ENCODE measurements around the gene SYNJ2.

The SYNJ2 gene

DNA sequence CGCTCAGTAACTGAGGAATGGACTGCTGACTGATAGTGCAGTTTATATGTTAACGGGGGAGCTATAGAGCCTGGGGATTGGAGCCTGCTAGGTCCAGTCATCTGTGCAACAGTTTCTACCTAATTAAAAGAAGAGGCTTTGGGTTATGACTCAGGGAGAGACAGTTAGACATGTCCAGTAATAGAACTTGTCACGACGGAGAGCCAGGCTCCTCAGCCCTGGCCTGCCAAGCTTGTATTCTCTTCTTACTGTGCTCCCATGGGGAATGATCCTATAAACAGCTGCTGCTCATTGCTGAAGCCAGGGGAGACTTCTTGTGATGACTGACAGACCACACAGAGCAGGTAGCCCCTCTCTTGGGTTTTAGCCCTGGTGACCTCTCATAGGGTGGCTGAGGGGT, 69.3 kb downstream of the SYNJ2 start:
- H3K4me1 ChIP-seq, result peaks cover 9% of the 10 kb centered on the region
- DNase-seq, result no peak
- H3K4me3 ChIP-seq (ENCODE audit: low read depth, low read length), result no peak overlapping the region
- no peaks in the 10 kb centered on the region for H3K36me3 ChIP-seq
- H3K9me3 ChIP-seq, result no peaks in the 10 kb centered on the region
- TF ChIP-seq, protein P1, sequence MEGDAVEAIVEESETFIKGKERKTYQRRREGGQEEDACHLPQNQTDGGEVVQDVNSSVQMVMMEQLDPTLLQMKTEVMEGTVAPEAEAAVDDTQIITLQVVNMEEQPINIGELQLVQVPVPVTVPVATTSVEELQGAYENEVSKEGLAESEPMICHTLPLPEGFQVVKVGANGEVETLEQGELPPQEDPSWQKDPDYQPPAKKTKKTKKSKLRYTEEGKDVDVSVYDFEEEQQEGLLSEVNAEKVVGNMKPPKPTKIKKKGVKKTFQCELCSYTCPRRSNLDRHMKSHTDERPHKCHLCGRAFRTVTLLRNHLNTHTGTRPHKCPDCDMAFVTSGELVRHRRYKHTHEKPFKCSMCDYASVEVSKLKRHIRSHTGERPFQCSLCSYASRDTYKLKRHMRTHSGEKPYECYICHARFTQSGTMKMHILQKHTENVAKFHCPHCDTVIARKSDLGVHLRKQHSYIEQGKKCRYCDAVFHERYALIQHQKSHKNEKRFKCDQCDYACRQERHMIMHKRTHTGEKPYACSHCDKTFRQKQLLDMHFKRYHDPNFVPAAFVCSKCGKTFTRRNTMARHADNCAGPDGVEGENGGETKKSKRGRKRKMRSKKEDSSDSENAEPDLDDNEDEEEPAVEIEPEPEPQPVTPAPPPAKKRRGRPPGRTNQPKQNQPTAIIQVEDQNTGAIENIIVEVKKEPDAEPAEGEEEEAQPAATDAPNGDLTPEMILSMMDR (IDR thresholded peaks at IDR 0.05; ENCODE audit: low read depth, low read length), result no peak
- no peaks in the 10 kb centered on the region for H3K27me3 ChIP-seq

DNA sequence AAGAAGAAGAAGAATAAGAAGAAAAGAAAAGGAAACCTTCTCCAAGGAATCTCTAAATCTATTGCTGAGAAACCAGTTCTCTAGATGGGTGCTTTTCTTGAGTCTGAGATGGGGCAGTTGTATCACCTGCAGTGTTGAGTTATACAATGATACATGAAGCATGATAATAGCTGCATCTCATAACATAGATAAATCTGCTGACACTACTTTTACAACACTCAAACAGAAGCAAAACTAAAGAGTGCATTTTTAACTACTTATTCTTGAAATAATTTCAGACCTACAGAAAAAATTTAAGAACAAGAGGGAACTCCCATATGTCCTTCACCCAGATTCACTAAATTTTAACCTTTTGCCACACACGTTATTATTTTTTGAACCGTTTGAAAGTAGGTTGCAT, 70.3 kb downstream of the SYNJ2 start:
- H3K4me3 ChIP-seq (ENCODE audit: low read depth, low read length), result no peak overlapping the region
- H3K9me3 ChIP-seq, result no peaks in the 10 kb centered on the region
- TF ChIP-seq, protein P1 (IDR thresholded peaks at IDR 0.05; ENCODE audit: low read depth, low read length), result no peak
- no peak for DNase-seq
- no peaks in the 10 kb centered on the region for H3K27me3 ChIP-seq
- H3K36me3 ChIP-seq, result no peaks in the 10 kb centered on the region
- H3K4me1 ChIP-seq, result peaks cover 9% of the 10 kb centered on the region

DNA sequence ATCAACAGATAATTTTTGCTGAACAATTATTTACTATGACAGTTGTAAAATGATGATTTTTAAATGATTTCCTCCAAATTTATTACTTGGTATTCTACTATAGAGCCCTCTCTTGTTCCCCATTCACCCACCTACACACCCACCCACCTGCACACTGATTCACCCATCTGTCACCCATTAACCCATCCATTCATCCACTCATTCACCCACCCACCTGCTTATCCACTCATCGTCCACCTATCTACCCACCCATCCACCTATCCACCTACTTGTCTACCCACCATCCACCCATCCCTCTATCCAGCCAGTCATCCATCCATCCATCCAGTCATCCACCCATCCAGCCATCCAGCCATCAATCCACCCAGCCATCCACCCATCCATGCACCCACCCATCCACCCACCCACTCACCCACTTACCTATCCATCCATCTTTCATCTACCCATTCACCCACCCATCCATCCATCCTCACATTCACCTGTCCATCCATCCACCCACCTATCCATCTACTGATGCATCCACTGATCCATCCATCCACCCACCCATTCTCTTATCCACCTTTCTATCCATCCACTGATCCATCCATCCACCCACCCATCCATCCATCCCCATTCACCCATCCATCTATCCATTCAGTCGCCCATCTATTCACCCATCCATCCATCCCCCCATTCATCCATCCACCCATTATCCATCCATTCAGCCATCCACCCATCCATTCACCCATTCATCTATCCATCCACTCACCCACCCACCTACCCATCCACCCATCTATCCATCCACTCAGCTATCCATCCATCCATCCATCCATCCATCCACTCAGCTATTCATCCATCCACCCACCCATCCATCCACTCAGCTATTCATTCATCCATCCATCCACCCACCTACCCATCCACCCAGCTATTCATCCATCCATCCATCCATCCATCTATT, 72.0 kb downstream of the SYNJ2 start:
- no peaks in the 10 kb centered on the region for H3K9me3 ChIP-seq
- H3K36me3 ChIP-seq, result no peaks in the 10 kb centered on the region
- TF ChIP-seq, protein P1 (IDR thresholded peaks at IDR 0.05; ENCODE audit: low read depth, low read length), result no peak
- no peak for DNase-seq
- no peaks in the 10 kb centered on the region for H3K27me3 ChIP-seq
- no peak overlapping the region for H3K4me3 ChIP-seq (ENCODE audit: low read depth, low read length)
- H3K4me1 ChIP-seq, result peaks cover 8% of the 10 kb centered on the region

DNA sequence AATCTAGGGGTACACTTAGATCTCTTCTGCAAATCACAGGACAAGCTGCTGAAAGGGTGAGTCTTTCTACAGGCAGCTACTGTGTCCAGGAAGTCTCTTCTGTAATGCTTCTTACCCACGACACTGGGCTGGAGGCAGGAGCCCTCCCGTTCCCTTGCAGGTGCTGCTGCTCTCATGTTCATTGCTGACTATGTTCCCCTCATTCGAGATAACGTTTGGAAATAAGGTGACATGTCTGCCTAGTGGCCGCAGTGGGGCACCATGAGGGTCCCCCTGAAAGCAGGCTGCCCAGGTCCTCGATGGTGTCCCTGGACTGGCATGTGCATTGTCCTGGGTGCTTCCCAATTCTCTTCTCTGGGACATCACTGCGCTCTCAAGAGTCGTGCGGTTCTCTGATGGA, 74.7 kb downstream of the SYNJ2 start:
- H3K27me3 ChIP-seq, result no peaks in the 10 kb centered on the region
- no peak overlapping the region for H3K4me3 ChIP-seq (ENCODE audit: low read depth, low read length)
- TF ChIP-seq, protein P1 (IDR thresholded peaks at IDR 0.05; ENCODE audit: low read depth, low read length), result no peak
- no peak for DNase-seq
- H3K36me3 ChIP-seq, result no peaks in the 10 kb centered on the region
- peaks cover 3% of the 10 kb centered on the region for H3K4me1 ChIP-seq
- no peaks in the 10 kb centered on the region for H3K9me3 ChIP-seq

DNA sequence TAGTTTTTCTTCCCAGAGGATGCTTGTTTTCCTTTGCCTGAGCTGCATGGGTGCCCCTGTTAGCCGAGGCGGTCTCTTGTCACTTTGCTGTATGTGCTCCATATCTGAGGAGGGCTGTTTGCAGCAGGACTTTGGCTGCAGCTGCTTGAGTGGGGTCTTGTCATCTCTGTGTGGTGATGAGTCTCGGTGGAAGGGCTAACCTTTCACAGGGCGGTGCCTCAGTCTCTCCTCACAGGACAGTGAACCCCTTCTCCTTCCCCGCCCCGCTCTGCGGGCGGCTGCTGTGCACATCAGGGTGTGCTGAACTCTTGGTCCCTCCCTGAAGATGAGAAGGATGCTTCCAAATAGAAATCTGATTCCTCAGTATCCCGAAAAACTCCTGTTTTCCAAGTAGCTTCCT, 75.1 kb downstream of the SYNJ2 start:
- no peaks in the 10 kb centered on the region for H3K36me3 ChIP-seq
- no peaks in the 10 kb centered on the region for H3K27me3 ChIP-seq
- DNase-seq, result no peak
- TF ChIP-seq, protein P1 (IDR thresholded peaks at IDR 0.05; ENCODE audit: low read depth, low read length), result no peak
- no peak overlapping the region for H3K4me3 ChIP-seq (ENCODE audit: low read depth, low read length)
- peaks cover 3% of the 10 kb centered on the region for H3K4me1 ChIP-seq
- no peaks in the 10 kb centered on the region for H3K9me3 ChIP-seq

All from BE2C (cell line).